DMS153 (cell line): ENCODE data around the gene ROPN1B.

Experiments used
- DNase-seq: peaks from one replicate; lab custom pipeline; 2025; lab: John Stamatoyannopoulos, UW

Gene ROPN1B

DNA sequence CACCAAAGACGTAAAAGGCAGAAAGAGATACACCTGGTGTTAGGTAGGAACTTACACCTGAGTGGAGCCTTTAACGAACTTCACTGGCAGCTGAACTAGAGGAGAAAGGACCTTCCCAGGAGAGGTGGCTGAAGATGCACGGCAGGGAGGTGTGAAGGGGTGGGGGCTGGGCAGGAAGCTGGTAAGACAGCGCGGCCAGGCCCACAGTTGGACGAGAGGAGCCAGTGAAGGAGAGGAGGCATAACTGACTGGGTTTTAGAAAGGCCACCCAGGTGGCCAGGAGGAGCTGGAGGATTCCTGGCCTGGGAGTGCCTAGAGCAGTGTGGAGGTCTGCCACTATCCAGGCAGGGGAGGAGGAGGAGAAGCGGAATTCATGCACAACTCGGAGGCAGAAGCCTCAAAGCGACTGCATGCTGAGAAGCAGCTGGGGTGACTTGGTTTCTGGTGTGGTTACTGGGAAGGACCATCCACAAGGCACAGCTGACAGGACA is 63.0 kb downstream of the ROPN1B start:
- no peak for DNase-seq
